ENCODE measurements around the gene FBXL14. TPM values are rescaled to one million over a fixed set of nuclear protein-coding genes. Genes with fewer than 3 reads are reported as not detected.

Gene FBXL14, protein sequence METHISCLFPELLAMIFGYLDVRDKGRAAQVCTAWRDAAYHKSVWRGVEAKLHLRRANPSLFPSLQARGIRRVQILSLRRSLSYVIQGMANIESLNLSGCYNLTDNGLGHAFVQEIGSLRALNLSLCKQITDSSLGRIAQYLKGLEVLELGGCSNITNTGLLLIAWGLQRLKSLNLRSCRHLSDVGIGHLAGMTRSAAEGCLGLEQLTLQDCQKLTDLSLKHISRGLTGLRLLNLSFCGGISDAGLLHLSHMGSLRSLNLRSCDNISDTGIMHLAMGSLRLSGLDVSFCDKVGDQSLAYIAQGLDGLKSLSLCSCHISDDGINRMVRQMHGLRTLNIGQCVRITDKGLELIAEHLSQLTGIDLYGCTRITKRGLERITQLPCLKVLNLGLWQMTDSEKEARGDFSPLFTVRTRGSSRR
- total RNA-seq (2022; extraction: Qiagen RNA extraction), result 7.4 to 12.5 TPM (median 11.0 TPM) in 5 replicates

DNA sequence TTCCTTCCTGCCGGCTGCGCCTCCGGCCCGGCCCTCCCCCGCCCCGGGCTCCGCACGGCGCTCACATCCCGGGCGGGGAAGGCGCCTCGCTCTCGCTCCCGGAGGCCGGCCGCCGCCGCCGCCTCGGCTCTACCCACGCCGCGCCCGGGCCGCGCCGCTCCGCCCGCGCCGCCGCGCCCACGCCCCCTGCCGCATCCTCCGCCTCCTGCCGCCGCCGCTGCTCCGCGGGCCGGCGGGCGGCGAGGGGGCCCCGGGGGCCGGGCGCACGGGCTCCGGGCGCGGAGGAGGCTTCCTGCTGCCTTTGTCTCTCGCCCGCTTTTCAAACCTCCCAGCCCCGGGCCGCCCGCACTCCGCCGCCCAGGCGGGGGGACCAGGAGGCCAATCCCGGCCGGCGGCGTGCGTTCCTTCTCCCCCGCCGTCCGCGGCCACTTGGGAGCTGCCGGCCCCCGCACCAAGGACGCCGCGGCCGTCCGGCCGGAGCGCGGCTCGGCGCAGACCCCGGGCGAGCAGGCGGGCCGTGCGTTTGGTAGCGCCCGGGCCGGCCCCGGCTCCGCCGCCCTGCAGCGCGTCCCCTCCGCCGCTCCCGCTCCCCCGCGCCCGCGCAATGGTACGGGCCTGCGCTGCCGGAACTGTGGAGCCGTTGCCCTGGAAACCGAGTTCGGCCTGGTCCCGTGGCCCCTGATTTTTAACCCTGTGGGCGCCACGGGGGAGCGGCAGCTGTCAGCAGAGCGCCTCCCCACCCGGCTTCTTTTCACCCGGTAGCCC lies at the start of gene FBXL14:
Gene FBXL14, minus strand, starts transcription at position 321 of the 765 bp plus-strand sequence. CDS start 515 bp downstream, outside the sequence.

DNA sequence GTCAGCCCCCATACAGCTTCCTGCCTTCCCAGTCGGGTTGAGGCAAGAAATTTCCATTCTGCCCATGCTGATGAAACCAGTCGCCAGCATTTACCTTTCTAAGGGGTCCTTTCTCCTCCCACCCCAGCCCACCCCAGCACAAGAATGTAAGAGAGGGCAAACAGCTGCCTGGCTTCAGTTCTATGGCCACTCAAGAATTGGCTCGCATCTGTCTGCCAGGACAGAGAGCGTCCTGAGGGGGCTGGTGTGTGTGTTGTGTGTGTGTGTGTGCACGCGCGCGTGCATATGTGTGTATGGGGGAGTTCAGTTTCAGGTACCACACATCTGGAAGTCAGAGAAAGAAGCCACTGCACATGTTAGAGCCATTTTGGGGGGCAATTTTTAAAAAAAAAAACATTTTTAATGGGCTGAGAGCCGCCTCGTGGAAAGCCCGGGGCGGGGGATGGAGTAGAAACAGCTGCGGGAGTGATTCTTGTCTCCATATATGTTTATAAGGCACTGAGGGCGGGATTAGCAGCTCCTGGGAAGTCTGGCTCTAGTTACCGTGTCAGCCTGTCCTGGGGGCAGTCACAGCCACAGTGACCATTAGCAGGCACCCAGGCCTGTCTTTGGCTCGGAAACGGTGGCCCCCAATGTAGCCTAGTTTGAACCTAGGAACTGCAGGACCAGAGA lies 34.4 kb upstream of the FBXL14 start, which contains the start of gene WNT5B:
Gene WNT5B, plus strand, starts transcription at position 566 of the 672 bp plus-strand sequence. CDS start 2,124 bp downstream, outside the sequence.

Other genes with a start within 250 kb of the FBXL14 start
- 2.0 to 3.6 TPM (median 2.8 TPM) in 5 replicates for gene WNT5B, start 34.6 kb upstream of the FBXL14 start, total RNA-seq (2022; extraction: Qiagen RNA extraction)
- 62.0 to 71.4 TPM (median 67.8 TPM) in 5 replicates for gene ADIPOR2, start 96.5 kb upstream of the FBXL14 start, total RNA-seq (2022; extraction: Qiagen RNA extraction)
- 0.05 to 0.15 TPM (median 0.06 TPM) in 3 of 5 replicates, not detected in the others for gene LRTM2, start 226.0 kb upstream of the FBXL14 start, total RNA-seq (2022; extraction: Qiagen RNA extraction)

All from A549 treated with dexamethasone at 1 μM for 4 hours (cell line).